Duodenal mucosa (tissue), 2 donors: ENCODE results near the gene FYN.

ENCODE experiments used
- H3K27ac ChIP-seq: one replicate; pipeline ENCODE4 v1.7.0; 2013; ENCODE audit warnings: low read depth, low read length
- H3K27me3 ChIP-seq, 2 donors: one replicate each; pipeline ENCODE4 v1.7.0; 2013; ENCODE audit warnings: low read length in 2 of 2, control low read depth in 1 of 2; ENCODE audit not compliant: insufficient read depth in 2 of 2, control insufficient read depth in 1 of 2
- H3K36me3 ChIP-seq, 2 donors: one replicate each; pipeline ENCODE4 v1.7.0; 2013; ENCODE audit warnings: low read length in 2 of 2, control low read depth in 1 of 2; ENCODE audit not compliant: insufficient read depth in 2 of 2, control insufficient read depth in 1 of 2
- H3K4me1 ChIP-seq, 2 donors: one replicate each; pipeline ENCODE4 v1.7.0; 2013; ENCODE audit warnings: low read length in 2 of 2, control low read depth in 1 of 2; ENCODE audit not compliant: insufficient read depth in 2 of 2, control insufficient read depth in 1 of 2
- H3K4me3 ChIP-seq, 2 donors: one replicate each; pipeline ENCODE4 v1.7.0; 2013; ENCODE audit warnings: low read length in 2 of 2, low read depth in 1 of 2
- H3K9ac ChIP-seq, 2 donors: one replicate each; pipeline ENCODE4 v1.7.0; 2013; ENCODE audit warnings: low read length in 2 of 2, low read depth in 1 of 2
- H3K9me3 ChIP-seq, 2 donors: one replicate each; pipeline ENCODE4 v1.7.0; 2013; ENCODE audit warnings: low read length in 2 of 2, control low read depth in 1 of 2; ENCODE audit not compliant: control insufficient read depth in 1 of 2

FYN gene

DNA sequence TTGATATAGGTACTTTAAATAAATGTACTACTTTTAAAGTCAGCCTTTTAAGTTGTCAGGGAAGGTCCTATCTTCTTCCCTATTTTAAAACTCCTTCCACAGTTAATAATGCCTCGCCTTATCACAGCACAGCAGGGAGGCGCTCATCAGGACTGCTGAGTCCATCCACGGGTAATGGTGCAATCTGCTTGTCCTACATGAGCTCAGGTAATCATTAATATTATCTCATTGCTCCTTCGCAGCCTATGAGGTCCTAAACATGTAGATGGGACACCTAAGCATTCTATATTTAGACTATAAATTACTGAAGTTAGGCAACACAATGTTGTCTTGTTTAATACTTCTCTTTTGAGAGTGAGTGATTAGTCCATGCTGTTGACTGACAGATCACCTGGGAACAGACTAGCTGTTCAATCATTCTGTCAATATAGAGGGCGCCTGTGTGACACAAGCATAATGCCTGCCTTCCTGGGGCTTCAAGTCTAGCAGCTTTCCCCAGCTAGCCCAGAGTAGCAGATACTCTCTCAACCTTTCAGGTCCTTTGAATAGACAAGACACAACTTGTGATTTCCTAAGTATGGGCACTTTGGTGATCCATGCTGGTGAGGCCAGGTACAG, 91.0 kb downstream of the FYN start:
- Histone ChIP-seq H3K9me3 (no peaks in the 10 kb centered on the region), H3K36me3 (no peaks in the 10 kb centered on the region), H3K27me3 (no peaks in the 10 kb centered on the region), H3K4me3 (no peak overlapping the region), H3K27ac (no peak overlapping the region), H3K4me1 (peaks cover 0 to 4% of the 10 kb centered on the region in 2 donors), H3K9ac (no peak overlapping the region)

DNA sequence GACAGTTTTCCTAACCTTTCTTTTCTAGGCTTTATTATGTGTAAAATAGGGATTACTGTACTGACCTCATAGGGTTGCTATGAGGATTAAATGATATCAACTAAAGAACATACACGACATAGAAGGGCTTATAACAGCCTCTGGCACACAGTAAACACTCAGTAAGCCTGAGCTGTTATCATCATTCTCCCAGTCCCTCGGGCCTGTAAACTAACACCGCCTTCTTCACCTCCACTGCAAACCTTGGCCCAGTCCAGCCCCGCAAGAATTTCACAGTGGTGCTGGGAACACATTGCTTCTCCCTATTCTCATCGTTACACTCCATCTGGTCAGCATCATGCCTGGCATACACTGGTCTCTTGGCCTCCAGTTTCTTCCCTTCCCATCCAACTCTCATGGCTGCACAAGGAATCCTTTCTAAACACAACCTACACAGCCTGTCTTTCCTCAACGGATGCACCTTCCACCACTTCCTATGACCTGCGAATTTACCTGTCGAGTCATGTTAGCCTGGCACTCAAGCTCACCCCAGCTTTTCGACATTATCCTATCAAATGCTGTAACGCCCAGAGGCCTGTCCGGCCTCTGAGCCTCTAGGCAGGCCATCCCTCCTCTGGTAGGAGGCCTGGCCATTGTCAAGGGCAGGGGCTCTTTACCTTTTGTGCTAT, 92.1 kb downstream of the FYN start:
- H3K4me3 ChIP-seq: no peak overlapping the region
- H3K27ac ChIP-seq: no peak overlapping the region
- no peak overlapping the region for H3K9ac ChIP-seq
- no peaks in the 10 kb centered on the region for H3K27me3 ChIP-seq
- no peaks in the 10 kb centered on the region for H3K9me3 ChIP-seq
- H3K4me1 ChIP-seq: peaks cover under 1 to 4% of the 10 kb centered on the region in 2 donors
- H3K36me3 ChIP-seq: no peaks in the 10 kb centered on the region

DNA sequence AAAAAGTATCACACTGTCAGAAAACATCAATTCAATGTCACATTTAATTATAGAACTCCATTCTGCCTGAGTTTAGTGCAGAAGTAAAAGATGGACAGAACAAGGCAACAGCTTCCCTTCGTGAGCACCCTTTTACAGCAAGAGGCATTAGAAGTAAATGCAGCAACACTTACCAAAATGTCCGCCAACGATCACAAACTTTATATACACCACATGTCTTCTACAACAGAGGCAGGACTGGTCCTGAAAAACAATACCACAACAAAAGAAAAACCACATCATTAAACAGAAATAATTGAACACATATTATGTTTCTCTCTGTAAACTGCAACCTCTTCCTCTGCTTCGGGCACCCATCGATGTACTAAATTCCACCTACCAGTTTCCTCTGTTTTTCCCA, 92.9 kb downstream of the FYN start:
- H3K36me3 ChIP-seq: no peaks in the 10 kb centered on the region
- no peak overlapping the region for H3K9ac ChIP-seq
- no peak overlapping the region for H3K4me3 ChIP-seq
- H3K4me1 ChIP-seq: peaks cover 3 to 4% of the 10 kb centered on the region in 2 donors
- no peak overlapping the region for H3K27ac ChIP-seq
- H3K9me3 ChIP-seq: no peaks in the 10 kb centered on the region
- no peaks in the 10 kb centered on the region for H3K27me3 ChIP-seq

DNA sequence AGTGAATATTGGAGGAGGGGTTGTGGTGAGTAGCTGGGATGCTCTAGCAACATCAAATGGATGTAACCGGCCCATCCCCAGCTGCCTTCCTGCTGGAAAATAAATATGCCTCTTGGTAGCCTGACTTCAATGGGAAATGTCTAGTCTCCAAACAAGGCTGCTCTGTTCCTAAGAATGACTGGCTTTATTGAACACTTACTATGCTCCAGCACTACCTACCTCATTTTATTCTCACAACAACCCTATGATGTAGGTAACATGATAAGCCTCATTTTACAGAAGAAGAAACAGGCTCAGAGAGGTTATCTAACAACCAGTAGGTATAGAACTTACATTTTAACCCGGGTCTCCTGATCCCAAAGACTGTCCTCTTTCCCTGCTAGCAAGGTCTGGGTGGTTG, 93.6 kb downstream of the FYN start:
- no peaks in the 10 kb centered on the region for H3K36me3 ChIP-seq
- H3K27me3 ChIP-seq: no peaks in the 10 kb centered on the region
- no peak overlapping the region for H3K9ac ChIP-seq
- no peak overlapping the region for H3K4me3 ChIP-seq
- H3K27ac ChIP-seq: no peak overlapping the region
- H3K4me1 ChIP-seq: peaks cover 3 to 4% of the 10 kb centered on the region in 2 donors
- H3K9me3 ChIP-seq: no peaks in the 10 kb centered on the region

DNA sequence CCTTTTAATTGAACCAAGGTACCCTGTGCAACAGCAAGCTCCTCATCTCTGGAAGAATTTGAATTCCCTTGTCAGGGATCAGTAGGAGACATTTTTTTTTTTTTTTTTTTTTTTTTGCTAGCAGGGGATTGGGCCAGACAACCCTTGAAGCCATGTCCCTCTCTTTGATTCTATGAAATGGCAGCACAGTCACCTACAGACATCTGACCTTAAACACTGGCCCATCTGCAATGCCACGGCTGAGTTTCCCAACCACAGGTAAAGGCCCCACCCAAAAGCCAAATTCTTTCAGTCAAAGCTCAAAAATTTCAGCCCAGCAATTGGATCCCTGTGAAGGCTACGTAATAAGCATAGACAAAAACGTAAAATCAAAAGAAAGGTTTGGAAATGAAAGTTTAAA, 94.2 kb downstream of the FYN start:
- Histone ChIP-seq H3K27ac (no peak overlapping the region), H3K4me1 (peaks cover 3 to 4% of the 10 kb centered on the region in 2 donors), H3K4me3 (no peak overlapping the region), H3K36me3 (no peaks in the 10 kb centered on the region), H3K9ac (no peak overlapping the region), H3K27me3 (no peaks in the 10 kb centered on the region), H3K9me3 (no peaks in the 10 kb centered on the region)

DNA sequence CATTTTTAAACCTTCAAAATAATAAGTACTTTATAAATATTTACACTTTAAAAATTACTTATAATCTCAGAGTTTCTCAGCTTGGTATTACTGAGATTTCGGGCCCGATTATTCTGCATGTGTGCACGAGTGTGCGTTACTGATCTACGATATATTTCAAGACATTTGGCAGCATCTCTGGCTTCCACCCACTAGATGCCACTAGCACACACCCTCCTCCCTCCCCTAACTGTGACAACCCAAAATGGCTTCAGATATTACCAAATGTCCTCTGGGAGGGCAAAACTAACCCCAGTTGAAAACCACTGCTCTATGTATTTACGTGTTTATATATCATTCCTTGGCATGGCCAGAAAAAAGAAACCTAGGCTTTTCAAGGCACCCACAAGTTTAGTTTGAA, 95.9 kb downstream of the FYN start:
- no peak overlapping the region for H3K9ac ChIP-seq
- H3K36me3 ChIP-seq: no peaks in the 10 kb centered on the region
- H3K27me3 ChIP-seq: no peaks in the 10 kb centered on the region
- H3K4me3 ChIP-seq: no peak overlapping the region
- no peaks in the 10 kb centered on the region for H3K9me3 ChIP-seq
- H3K27ac ChIP-seq: no peak overlapping the region
- peaks cover 3 to 4% of the 10 kb centered on the region in 2 donors for H3K4me1 ChIP-seq

DNA sequence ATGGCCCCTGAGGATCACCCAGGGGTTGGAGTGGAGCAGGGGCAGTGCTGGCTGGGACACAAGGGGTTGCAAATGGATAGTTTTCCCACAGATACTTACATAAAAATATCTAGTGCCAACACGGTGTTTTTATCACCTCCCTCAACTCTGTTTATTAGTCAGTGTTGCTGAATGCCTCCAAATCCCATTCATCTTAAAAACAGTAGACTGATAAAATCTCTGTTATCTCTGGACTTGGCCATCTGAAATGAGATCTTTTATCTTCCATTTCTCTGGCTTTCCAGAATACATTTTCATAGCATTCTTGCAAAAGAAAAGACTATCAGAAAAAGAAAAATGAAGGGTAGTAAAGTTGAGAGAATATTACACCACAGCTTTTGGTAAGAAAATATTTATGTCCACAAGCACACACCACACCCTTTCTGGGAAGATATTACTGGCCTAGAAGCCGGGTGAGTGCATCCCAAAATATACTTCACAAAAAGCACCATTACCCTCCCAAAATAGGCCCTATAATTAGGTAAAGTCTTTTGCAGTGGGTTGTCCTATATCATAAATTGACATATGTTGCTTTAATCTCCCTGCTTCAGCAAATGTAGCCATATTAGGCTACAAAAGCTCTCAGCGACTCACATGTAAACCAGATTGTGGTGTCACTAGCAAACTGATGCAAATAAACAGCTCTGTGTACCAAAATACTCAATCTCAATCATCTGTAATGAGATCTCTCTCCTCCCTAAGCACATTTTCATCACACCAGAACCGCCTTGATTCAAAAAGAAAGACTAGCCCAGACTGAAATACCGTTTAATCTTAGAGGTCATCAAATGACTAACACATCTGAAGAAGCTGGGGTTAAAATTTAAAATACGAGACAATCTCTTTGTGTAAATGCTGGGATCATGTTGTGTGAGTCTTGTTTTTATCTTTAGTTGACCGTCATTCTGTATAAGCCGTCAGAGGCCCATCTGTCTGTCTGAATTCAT, 96.7 kb downstream of the FYN start:
- H3K9ac ChIP-seq: no peak overlapping the region
- H3K36me3 ChIP-seq: no peaks in the 10 kb centered on the region
- H3K4me1 ChIP-seq: peaks cover 3 to 4% of the 10 kb centered on the region in 2 donors
- no peaks in the 10 kb centered on the region for H3K9me3 ChIP-seq
- H3K4me3 ChIP-seq: no peak overlapping the region
- H3K27me3 ChIP-seq: no peaks in the 10 kb centered on the region
- no peak overlapping the region for H3K27ac ChIP-seq

DNA sequence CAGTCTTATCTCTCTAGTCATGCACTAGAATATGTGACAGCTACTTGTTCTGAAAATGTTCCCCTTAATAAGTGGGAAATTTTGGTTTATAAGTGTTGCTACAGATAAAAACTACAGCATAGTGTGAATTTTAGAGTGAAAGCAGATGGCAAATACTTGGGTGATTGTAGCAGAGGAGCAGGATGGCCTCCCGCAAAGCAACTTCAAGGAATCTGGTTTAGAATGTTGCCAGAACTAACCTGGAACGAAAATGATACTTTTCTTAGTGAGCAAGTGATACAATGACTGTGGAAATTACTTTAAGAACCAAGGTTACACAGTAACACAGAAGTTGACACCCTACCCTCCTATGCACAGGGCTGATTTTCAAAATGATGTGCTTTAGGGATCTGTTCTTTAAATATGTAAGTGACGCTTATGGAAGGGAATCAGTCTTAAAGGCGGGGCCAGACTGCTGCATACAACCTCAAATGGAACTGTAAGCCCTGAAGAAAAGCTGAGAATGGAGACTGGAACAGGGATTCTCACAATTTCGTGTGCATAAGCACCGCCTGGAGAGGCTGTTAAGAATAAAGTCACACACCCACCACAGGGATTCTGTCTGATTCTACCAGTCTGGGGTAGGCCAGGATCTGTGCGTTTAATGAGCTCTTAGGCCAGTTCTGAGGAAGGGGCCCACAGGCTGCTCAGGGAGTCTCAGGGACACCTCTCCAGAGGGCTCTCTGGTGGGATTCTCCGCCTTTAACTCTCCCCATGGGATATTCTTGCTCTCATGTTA, 97.9 kb downstream of the FYN start:
- H3K36me3 ChIP-seq: no peaks in the 10 kb centered on the region
- H3K27ac ChIP-seq: no peak overlapping the region
- no peak overlapping the region for H3K9ac ChIP-seq
- no peaks in the 10 kb centered on the region for H3K27me3 ChIP-seq
- H3K9me3 ChIP-seq: no peaks in the 10 kb centered on the region
- H3K4me3 ChIP-seq: no peak overlapping the region
- H3K4me1 ChIP-seq: peaks cover 3 to 4% of the 10 kb centered on the region in 2 donors

DNA sequence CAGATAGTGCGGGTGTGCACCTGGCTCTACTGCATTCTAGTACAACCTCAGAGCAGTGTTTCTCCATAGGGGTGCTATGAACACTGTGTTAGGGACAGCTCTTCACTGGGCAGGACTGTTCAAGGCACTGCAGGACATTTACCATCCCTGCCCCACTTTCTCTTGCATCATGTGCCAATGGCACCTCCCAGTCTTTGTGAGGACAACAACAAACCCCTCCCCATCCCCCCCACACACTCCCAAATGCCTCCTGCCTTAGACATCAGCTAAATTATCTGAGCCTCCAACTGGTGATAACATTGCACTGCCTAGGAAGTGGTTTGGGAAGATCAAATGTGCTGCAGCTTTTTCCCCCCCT, 98.9 kb downstream of the FYN start:
- peaks cover 3 to 4% of the 10 kb centered on the region in 2 donors for H3K4me1 ChIP-seq
- no peaks in the 10 kb centered on the region for H3K9me3 ChIP-seq
- H3K36me3 ChIP-seq: no peaks in the 10 kb centered on the region
- no peak overlapping the region for H3K4me3 ChIP-seq
- no peak overlapping the region for H3K27ac ChIP-seq
- H3K27me3 ChIP-seq: no peaks in the 10 kb centered on the region
- no peak overlapping the region for H3K9ac ChIP-seq
